Tibial artery (tissue), 4 donors: ENCODE data around the gene ITPR1.
"Not testable (repeated sequence)": the region's sequence is repeated elsewhere in the genome, so short reads cannot be mapped to it uniquely, and the experiment has no call there.

ENCODE experiments used
- DNase-seq, 2 donors: peaks; one replicate each; pipeline ENCODE4 v3.0.0-alpha.2; 2019
- H3K27ac ChIP-seq, 2 donors: fragments of 200-600 bp; sonication (generic) in 1 of 2; 1 replicate in 1 of 2; 2 replicates in 1 of 2; pipeline ENCODE4 v1.5.1; 2018 to 2019; ENCODE audit warnings: mild to moderate bottlenecking in 1 of 2
- H3K27me3 ChIP-seq, 2 donors: fragments of 200-600 bp; sonication (generic) in 1 of 2; one replicate each; pipeline versions ENCODE4 v1.5.1 to v1.6.0; 2016 to 2019
- H3K36me3 ChIP-seq, 3 donors: fragments of 200-600 bp; sonication (generic) in 2 of 3; one replicate each; pipeline ENCODE4 v1.5.1; 2016 to 2019; ENCODE audit warnings: mild to moderate bottlenecking in 2 of 3
- H3K4me1 ChIP-seq, 4 donors: fragments of 200-600 bp; sonication (generic) in 2 of 4; 1 replicate in 3 of 4; 2 replicates in 1 of 4; pipeline ENCODE4 v1.5.1; 2016 to 2019
- H3K4me3 ChIP-seq, 2 donors: fragments of 200-600 bp; sonication (generic) in 1 of 2; 1 replicate in 1 of 2; 2 replicates in 1 of 2; pipeline ENCODE4 v1.5.1; 2018 to 2019; ENCODE audit warnings: mild to moderate bottlenecking in 2 of 2
- H3K9me3 ChIP-seq, 3 donors: fragments of 200-600 bp; sonication (generic) in 1 of 3; one replicate each; pipeline ENCODE4 v1.5.1; 2016 to 2019
- intact Hi-C: fragments of 100-400 bp; cut with DNase I; formaldehyde crosslinking; loops from one replicate; pipeline ENCODE4 v1.15.0; 2023; ENCODE audit warnings: low total_unique reads
- TF ChIP-seq, protein P1 (sequence below), 2 experiments: fragments of 200-600 bp in 1 of 2; fragments of 450-650 bp in 1 of 2; IDR thresholded peaks; one replicate each; pipeline ENCODE4 v1.5.1; 2017 to 2019; ENCODE audit warnings: antibody characterized with exemption in 2 of 2, mild to moderate bottlenecking in 1 of 2, moderate library complexity in 1 of 2

Gene ITPR1

DNA sequence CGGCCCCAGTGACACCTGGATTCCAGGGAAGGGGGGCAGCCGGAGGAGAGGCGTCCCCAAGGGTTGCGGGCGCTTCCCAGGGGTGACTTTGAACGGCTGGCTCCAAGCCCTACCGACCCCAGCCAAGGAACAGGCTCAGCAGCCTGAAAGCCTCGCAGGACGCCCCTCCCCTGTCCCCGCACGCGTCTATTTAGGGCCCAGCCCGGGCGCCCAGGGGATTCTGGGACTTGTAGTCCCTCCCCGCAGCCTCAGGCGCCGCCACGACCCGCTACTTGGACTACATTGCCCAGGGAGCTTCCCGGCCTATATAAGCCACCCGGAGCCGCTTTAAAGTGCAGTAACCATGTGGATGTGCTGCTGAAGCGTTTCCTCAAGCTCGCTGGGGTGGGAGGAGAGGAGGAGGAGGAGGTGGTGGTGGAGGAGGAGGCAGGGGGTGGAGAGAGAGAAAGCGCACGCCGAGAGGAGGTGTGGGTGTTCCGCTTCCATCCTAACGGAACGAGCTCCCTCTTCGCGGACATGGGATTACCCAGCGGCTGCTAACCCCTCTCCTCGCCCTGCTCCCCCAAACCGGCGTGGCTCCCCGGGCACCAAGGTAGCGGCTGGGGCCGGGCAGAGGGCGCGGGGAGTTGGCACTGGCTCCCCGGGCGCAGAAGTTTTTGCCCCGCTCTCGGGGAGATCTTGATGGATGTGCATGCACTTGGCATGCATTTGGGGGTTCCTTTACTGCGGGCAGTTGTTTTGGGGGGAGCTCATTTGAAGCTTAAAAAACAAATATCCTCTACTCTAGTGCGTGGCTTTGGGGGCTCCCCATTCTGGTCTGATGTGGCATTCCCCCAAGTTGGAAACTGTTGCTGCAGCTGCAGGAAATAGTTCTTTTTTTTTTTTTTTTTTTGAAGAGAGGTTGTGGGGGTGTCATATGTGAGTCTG is at the start of gene ITPR1:
ITPR1 (plus strand) TSS at position 335 of the 927 bp plus-strand sequence. CDS start 23,144 bp downstream, outside the sequence.
- Histone ChIP-seq H3K27ac (peak within 1 kb of the TSS; percentile 93 to 96), H3K9me3 (no peaks in the 10 kb centered on the region), H3K4me1 (peaks cover 0 to 48% (median 10%) of the 10 kb centered on the region in 4 donors), H3K4me3 (peak within 1 kb of the TSS; percentile 80 to 93), H3K27me3 (no peaks in the 10 kb centered on the region), H3K36me3 (no peaks in the 10 kb centered on the region)
- intact Hi-C loops = loop anchor here (2.0 kb wide), 2 partner anchors 76 to 90 kb away; no protein-coding TSS in a partner anchor
- DNase-seq = peak; percentile 99 to 100
- TF ChIP-seq, protein P1, sequence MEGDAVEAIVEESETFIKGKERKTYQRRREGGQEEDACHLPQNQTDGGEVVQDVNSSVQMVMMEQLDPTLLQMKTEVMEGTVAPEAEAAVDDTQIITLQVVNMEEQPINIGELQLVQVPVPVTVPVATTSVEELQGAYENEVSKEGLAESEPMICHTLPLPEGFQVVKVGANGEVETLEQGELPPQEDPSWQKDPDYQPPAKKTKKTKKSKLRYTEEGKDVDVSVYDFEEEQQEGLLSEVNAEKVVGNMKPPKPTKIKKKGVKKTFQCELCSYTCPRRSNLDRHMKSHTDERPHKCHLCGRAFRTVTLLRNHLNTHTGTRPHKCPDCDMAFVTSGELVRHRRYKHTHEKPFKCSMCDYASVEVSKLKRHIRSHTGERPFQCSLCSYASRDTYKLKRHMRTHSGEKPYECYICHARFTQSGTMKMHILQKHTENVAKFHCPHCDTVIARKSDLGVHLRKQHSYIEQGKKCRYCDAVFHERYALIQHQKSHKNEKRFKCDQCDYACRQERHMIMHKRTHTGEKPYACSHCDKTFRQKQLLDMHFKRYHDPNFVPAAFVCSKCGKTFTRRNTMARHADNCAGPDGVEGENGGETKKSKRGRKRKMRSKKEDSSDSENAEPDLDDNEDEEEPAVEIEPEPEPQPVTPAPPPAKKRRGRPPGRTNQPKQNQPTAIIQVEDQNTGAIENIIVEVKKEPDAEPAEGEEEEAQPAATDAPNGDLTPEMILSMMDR (IDR thresholded peaks at IDR 0.05) = no peak

DNA sequence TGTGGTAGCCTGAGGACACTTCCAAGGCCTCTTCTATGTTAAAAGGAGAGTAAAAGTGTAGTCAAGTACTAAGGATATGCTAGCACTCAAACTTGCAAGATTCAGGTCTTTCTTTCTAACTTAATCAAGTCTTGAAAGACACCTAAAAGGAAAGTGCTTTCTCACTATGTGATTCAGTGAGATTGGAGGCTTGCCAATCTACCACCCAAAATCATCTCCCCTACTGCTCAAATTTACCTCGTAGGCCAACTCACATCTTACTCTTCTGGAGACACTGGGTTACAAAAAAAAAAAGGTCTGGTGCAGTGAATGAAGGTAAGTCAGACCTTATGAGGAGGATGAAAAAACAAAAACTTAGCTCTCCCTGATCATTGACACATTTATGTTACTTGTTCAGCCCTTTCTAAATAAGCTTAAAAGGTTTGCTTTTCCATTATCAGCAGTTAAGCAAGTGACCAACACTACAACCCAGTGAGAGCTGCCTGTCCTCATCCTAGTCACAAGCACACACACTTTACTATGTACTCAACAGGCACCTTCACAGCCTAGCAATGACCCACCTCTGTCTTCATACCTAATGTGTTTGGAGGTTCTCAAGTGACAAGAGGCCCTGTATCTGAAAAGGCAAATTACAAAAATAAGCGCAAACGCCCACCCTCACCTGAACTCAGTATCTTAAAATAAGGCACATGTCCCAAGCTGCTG is 45.7 kb upstream of the ITPR1 start:
- intact Hi-C loops = no loop called here
- TF ChIP-seq, protein P1 (IDR thresholded peaks at IDR 0.05) = no peak

DNA sequence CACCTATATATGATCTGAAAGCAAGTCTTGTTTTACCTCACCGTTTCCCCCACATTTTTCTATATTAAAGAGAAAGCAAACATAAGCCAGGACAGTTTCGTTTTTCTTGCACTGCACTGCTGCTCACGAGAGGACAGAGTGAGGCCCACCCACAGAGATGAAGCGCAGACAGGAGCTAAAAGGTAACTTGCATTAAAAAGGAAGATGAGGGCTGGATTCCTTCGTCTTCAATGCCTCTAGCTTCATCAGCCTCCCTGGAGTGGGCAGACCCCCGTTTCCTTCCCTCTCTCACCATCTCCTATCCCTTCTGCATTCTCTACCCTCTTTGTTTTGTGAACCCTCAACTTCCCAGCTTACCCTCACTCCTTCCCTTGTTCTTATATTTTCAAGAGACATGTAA is 45.0 kb upstream of the ITPR1 start:
- H3K4me1 ChIP-seq = no peaks in the 10 kb centered on the region
- no peak overlapping the region for H3K4me3 ChIP-seq
- no peak overlapping the region for H3K27ac ChIP-seq
- peaks cover 11 to 60% (median 14%) of the 10 kb centered on the region in 3 donors for H3K36me3 ChIP-seq
- no peaks in the 10 kb centered on the region for H3K27me3 ChIP-seq
- DNase-seq = no peak
- TF ChIP-seq, protein P1 (IDR thresholded peaks at IDR 0.05) = no peak
- intact Hi-C loops = no loop called here
- H3K9me3 ChIP-seq = no peaks in the 10 kb centered on the region

More for the DNA sequence above, 45.7 kb upstream of the ITPR1 start:
- DNase-seq = no peak
- H3K27ac ChIP-seq = no peak overlapping the region
- no peaks in the 10 kb centered on the region for H3K9me3 ChIP-seq
- no peak overlapping the region for H3K4me3 ChIP-seq
- no peaks in the 10 kb centered on the region for H3K27me3 ChIP-seq
- peaks cover 11 to 56% (median 14%) of the 10 kb centered on the region in 3 donors for H3K36me3 ChIP-seq
- no peaks in the 10 kb centered on the region for H3K4me1 ChIP-seq

DNA sequence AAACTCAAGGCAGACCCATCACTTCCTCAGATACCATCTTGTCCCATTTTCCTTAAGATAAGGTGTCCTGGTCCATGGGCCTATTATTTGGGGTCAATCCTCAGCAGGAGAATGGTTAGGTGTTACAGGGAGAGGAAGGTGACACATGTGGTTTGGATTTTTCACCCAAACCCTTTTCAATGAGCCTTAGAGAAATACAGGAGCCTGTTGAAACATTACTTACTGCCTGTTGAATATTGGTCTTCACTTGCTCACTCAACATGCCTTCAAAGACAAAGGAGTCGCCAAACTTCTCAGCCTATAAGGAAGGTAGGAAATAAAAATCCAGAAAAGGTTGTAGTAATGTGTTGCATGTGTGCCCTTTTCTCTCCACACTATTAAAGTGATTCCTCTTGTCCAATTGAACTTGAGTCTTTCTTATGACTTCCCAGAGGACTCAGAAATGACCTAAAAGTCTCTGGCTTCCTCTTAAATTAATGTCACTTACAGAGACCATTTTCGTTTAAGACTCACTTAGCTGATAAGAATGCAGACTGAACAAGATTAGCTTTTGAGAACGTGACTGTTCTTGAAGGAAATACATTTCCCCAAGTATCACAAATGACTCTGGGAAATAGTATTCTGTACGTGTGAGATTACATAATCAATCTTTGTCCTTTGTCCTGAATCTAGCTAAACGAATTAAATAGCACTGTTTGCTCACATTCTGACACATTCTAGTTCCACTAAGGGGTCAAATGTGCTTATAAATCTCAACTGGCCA is 43.9 kb upstream of the ITPR1 start:
- Histone ChIP-seq H3K27me3 (no peaks in the 10 kb centered on the region), H3K27ac (no peak overlapping the region), H3K4me3 (no peak overlapping the region), H3K36me3 (peaks cover 11 to 56% (median 14%) of the 10 kb centered on the region in 3 donors), H3K9me3 (no peaks in the 10 kb centered on the region), H3K4me1 (no peaks in the 10 kb centered on the region)
- intact Hi-C loops = no loop called here
- DNase-seq = no peak
- TF ChIP-seq, protein P1 (IDR thresholded peaks at IDR 0.05) = no peak

DNA sequence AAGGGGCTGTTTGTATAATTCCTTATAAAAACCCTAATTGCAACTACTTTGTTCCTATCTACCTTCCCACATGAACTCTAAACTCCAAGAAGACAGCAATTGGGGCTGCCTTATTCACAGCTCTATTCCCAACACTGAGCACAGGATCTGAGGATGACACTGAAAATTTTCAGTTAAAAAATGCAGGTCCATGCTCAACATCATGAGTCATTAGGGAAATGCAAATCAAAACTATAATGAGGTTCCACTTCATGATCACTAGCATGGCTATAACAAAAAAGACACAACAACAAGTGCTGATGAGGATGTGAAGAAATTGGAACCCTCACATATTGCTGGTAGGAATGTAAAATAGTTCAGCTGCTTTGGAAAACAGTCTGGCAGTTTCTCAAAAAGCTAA is 39.0 kb upstream of the ITPR1 start:
- intact Hi-C loops = no loop called here
- TF ChIP-seq, protein P1 (IDR thresholded peaks at IDR 0.05) = no peak
- no peak for DNase-seq
- Histone ChIP-seq H3K9me3 (no peaks in the 10 kb centered on the region), H3K36me3 (peaks cover 0 to 25% (median 7%) of the 10 kb centered on the region in 3 donors), H3K27me3 (no peaks in the 10 kb centered on the region), H3K27ac (no peak overlapping the region), H3K4me3 (no peak overlapping the region), H3K4me1 (no peaks in the 10 kb centered on the region)

DNA sequence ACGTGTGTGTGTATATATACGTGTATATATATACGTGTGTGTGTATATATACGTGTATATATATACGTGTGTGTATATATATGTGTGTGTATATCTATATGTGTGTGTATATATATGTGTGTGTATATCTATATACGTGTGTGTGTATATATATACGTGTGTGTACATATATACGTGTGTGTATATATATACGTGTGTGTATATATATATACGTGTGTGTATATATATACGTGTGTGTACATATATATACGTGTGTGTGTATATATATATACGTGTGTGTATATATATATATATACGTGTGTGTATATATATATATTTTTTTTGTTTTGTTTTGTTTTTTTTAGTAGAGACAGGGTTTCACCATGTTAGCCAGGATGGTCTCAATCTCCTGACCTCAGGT is 36.4 kb upstream of the ITPR1 start:
- H3K36me3 ChIP-seq, H3K27ac ChIP-seq, H3K27me3 ChIP-seq, DNase-seq, H3K9me3 ChIP-seq, H3K4me3 ChIP-seq, intact Hi-C loops, H3K4me1 ChIP-seq: not testable (repeated sequence)
